IPS DF 4.7 (cell line): ENCODE measurements around the gene CACNA1G.

Source experiments
- DNase-seq: peaks from one replicate; pipeline ENCODE4 v3.0.0-alpha.2; 2013; ENCODE audit warnings: low spot score; ENCODE audit errors: extremely low read depth

The CACNA1G gene

GRCh38 chr17:50533185-50533584 lies 27.3 kb upstream of the CACNA1G start:
- no peak for DNase-seq

- no peak for DNase-seq
Observed at GRCh38 chr17:50533720-50534148, 26.8 kb upstream of the CACNA1G start.

GRCh38 chr17:50534222-50534978 lies 26.1 kb upstream of the CACNA1G start:
- no peak for DNase-seq

- DNase-seq = no peak
Observed at GRCh38 chr17:50534979-50535326, 25.6 kb upstream of the CACNA1G start.

GRCh38 chr17:50535407-50535806 lies 25.1 kb upstream of the CACNA1G start:
- no peak for DNase-seq

- no peak for DNase-seq
Observed at GRCh38 chr17:50536683-50537646, 23.6 kb upstream of the CACNA1G start.

- no peak for DNase-seq
Observed at GRCh38 chr17:50537721-50538548, 22.6 kb upstream of the CACNA1G start.

GRCh38 chr17:50538549-50539410 lies 21.7 kb upstream of the CACNA1G start:
- no peak for DNase-seq

GRCh38 chr17:50539762-50540559 lies 20.6 kb upstream of the CACNA1G start:
- no peak for DNase-seq

- DNase-seq = no peak
Observed at GRCh38 chr17:50540560-50541401, 19.7 kb upstream of the CACNA1G start.

- DNase-seq = no peak
Observed at GRCh38 chr17:50541402-50541715, 19.2 kb upstream of the CACNA1G start.

GRCh38 chr17:50541716-50542688 lies 18.5 kb upstream of the CACNA1G start:
- DNase-seq = no peak

- DNase-seq = no peak
Observed at GRCh38 chr17:50542795-50543774, 17.4 kb upstream of the CACNA1G start.

GRCh38 chr17:50544516-50544915 lies 16.0 kb upstream of the CACNA1G start:
- no peak for DNase-seq

- DNase-seq = no peak
Observed at GRCh38 chr17:50545311-50545710, 15.2 kb upstream of the CACNA1G start.

- no peak for DNase-seq
Observed at GRCh38 chr17:50546701-50547034, 13.8 kb upstream of the CACNA1G start.
